ENCODE data around the gene NRG3.

GRCh38 chr10:82394122-82394521 is 519.1 kb downstream of the NRG3 start:
- TF ChIP-seq PATZ1 (CRISPR knock-in tag; IDR thresholded peaks at IDR 0.05; ENCODE audit: borderline replicate concordance) (no peak), SNAI2 (CRISPR knock-in tag; IDR thresholded peaks at IDR 0.05) (no peak), PPARA (CRISPR knock-in tag; IDR thresholded peaks at IDR 0.05; ENCODE audit: borderline replicate concordance) (no peak), POU6F1 (CRISPR knock-in tag; IDR thresholded peaks at IDR 0.05; ENCODE audit: borderline replicate concordance, low read depth) (no peak)
